Fibroblast of lung (primary cell): ENCODE results near the gene MYG1. TPM values are rescaled to one million over a fixed set of nuclear protein-coding genes. Genes with fewer than 3 reads are reported as not detected.

ENCODE experiments used
- DNase-seq, 2 donors: peaks; one replicate each; pipeline versions ENCODE4 v3.0.0 to v3.0.0-alpha.2; 2010; ENCODE audit warnings: low read depth in 2 of 2
- H2AFZ ChIP-seq: 2 replicates; pipeline ENCODE4 v1.5.1; 2012; ENCODE audit warnings: low read length, control low read depth, inconsistent platforms
- H3K27ac ChIP-seq: 2 replicates; pipeline ENCODE4 v1.5.1; 2011; ENCODE audit warnings: low read length, control low read depth; ENCODE audit not compliant: insufficient read depth
- H3K27me3 ChIP-seq: 2 replicates; pipeline ENCODE4 v1.5.1; 2011; ENCODE audit warnings: mild to moderate bottlenecking, low read length; ENCODE audit not compliant: control insufficient read depth, insufficient read depth
- H3K36me3 ChIP-seq: 2 replicates; pipeline ENCODE4 v1.5.1; 2011; ENCODE audit warnings: low read length; ENCODE audit not compliant: control insufficient read depth, insufficient read depth
- H3K4me1 ChIP-seq: 2 replicates; pipeline ENCODE4 v1.5.1; 2011; ENCODE audit warnings: low read length; ENCODE audit not compliant: control insufficient read depth, insufficient read depth; ENCODE audit errors: extremely low read depth
- H3K4me2 ChIP-seq: 2 replicates; pipeline ENCODE4 v1.5.1; 2011; ENCODE audit warnings: low read length, control low read depth; ENCODE audit not compliant: insufficient read depth; ENCODE audit errors: extremely low read depth
- H3K4me3 ChIP-seq, 4 experiments: fragments of 200-600 bp in 1 of 4; sonication (generic) in 1 of 4; replicated peaks in 1 of 4; 2 replicates each; pipeline ENCODE4 v1.5.1; 2011 to 2016; ENCODE audit warnings: low read length in 4 of 4, low read depth in 3 of 4, mild to moderate bottlenecking in 3 of 4, control low read depth in 2 of 4, inconsistent platforms in 1 of 4, mixed read lengths in 1 of 4; ENCODE audit not compliant: insufficient read depth in 1 of 4; ENCODE audit errors: control extremely low read depth in 1 of 4
- H3K79me2 ChIP-seq: 2 replicates; pipeline ENCODE4 v1.5.1; 2012; ENCODE audit warnings: mild to moderate bottlenecking, low read length, inconsistent platforms; ENCODE audit not compliant: control insufficient read depth, insufficient read depth
- H3K9ac ChIP-seq: 2 replicates; pipeline ENCODE4 v1.5.1; 2011; ENCODE audit warnings: mild to moderate bottlenecking, low read length, control low read depth; ENCODE audit not compliant: insufficient read depth
- H3K9me3 ChIP-seq: 2 replicates; pipeline ENCODE4 v1.5.1; 2012; ENCODE audit warnings: low read depth, low read length; ENCODE audit not compliant: control insufficient read depth, insufficient read depth
- H4K20me1 ChIP-seq: 2 replicates; pipeline ENCODE4 v1.5.1; 2011; ENCODE audit warnings: low read length; ENCODE audit not compliant: control insufficient read depth, insufficient read depth; ENCODE audit errors: extremely low read depth
- CTCF ChIP-seq, 2 donors: IDR thresholded peaks in 1 of 2; conservative IDR thresholded peaks in 1 of 2; 1 replicate in 1 of 2; 2 replicates in 1 of 2; pipeline ENCODE4 v1.5.1; 2011 to 2012; ENCODE audit warnings: low read length in 2 of 2, control low read depth in 1 of 2, inconsistent platforms in 1 of 2, low read depth in 1 of 2, mild to moderate bottlenecking in 1 of 2
- EZH2 ChIP-seq: IDR thresholded peaks from 2 replicates; pipeline ENCODE4 v1.5.1; 2012; ENCODE audit warnings: low read length, control low read depth, mild to moderate bottlenecking; ENCODE audit errors: missing control alignments
- polyA plus RNA-seq, 2 donors: library from polyadenylated mRNA; depleted of rRNA in 1 of 2; stranded (reverse) in 1 of 2; unstranded in 1 of 2; fragments of >200 nt; gene quantifications; 2 replicates each; pipeline ENCODE4 v1.2.1, GENCODE V29; 2011 to 2012; ENCODE audit warnings: missing spikeins in 1 of 2
- total RNA-seq: library from RNA; depleted of rRNA; stranded (reverse); fragments of >200 nt; gene quantifications from 2 replicates; pipeline ENCODE4 v1.2.1, GENCODE V29; 2014

MYG1 gene
- total and polyA plus RNA-seq, 2 donors (not counting 1 experiment from before 2014, with no cell fraction given) = 40.8 to 52.0 TPM

- Histone ChIP-seq H3K4me2 (peak overlapping the region; percentile 96), H3K79me2 (peaks cover 18% of the 10 kb centered on the region), H3K27me3 (no peaks in the 10 kb centered on the region), H2AFZ (peak overlapping the region; percentile 62), H3K4me3 (peak overlapping the region; percentile 84 to 92 (median 88)), H4K20me1 (no peaks in the 10 kb centered on the region), H3K9ac (peak overlapping the region; percentile 80), H3K4me1 (peaks cover 11% of the 10 kb centered on the region), H3K9me3 (no peaks in the 10 kb centered on the region), H3K36me3 (peaks cover 8% of the 10 kb centered on the region), H3K27ac (peak overlapping the region; percentile 81)
- no peak for TF ChIP-seq EZH2
- TF ChIP-seq CTCF (conservative IDR thresholded peaks at IDR 0.05 in 1 of 2, IDR thresholded peaks at IDR 0.05 in 1 of 2; ENCODE audit: low read depth in 1 of 2, low read length in 2 of 2) = no peak
- peak in 1 of 2 donors; percentile 24 for DNase-seq
Observed at GRCh38 chr12:53252349-53252916, 47.1 kb upstream of the MYG1 start.

- H3K4me3 ChIP-seq = peak overlapping the region in 3 of 4 experiments; percentile 84 to 91 (median 86)
Observed at GRCh38 chr12:53253298-53253697, 46.2 kb upstream of the MYG1 start.

More at GRCh38 chr12:53253298-53253697, 46.2 kb upstream of the MYG1 start:
- H3K9me3 ChIP-seq = no peaks in the 10 kb centered on the region
- no peak overlapping the region for H3K9ac ChIP-seq
- no peak for DNase-seq
- peak overlapping the region; percentile 96 for H3K4me2 ChIP-seq
- no peaks in the 10 kb centered on the region for H3K27me3 ChIP-seq
- H4K20me1 ChIP-seq = no peaks in the 10 kb centered on the region
- H3K27ac ChIP-seq = no peak overlapping the region
- H2AFZ ChIP-seq = no peak overlapping the region
- peaks cover 11% of the 10 kb centered on the region for H3K4me1 ChIP-seq
- peaks cover 8% of the 10 kb centered on the region for H3K36me3 ChIP-seq
- TF ChIP-seq EZH2 (no peak), CTCF (conservative IDR thresholded peaks at IDR 0.05 in 1 of 2, IDR thresholded peaks at IDR 0.05 in 1 of 2; ENCODE audit: low read depth in 1 of 2, low read length in 2 of 2) (no peak)
- peaks cover 18% of the 10 kb centered on the region for H3K79me2 ChIP-seq
